Activated CD4-positive, alpha-beta T cell treated with anti-CD3 and anti-CD28 coated beads for 1 hour (primary cell): Measurements from ENCODE around the gene ZC3H12C.
"Not testable (repeated sequence)": the region's sequence is repeated elsewhere in the genome, so short reads cannot be mapped to it uniquely, and the experiment has no call there.

Experiments used
- DNase-seq: peaks from one replicate; pipeline ENCODE4 v3.0.0-alpha.2; 2020

ZC3H12C gene

GRCh38 chr11:110186456-110186855 lies 93.3 kb downstream of the ZC3H12C start:
- no peak for DNase-seq

GRCh38 chr11:110186867-110187266 lies 93.7 kb downstream of the ZC3H12C start:
- no peak for DNase-seq

GRCh38 chr11:110187731-110188130 lies 94.5 kb downstream of the ZC3H12C start:
- DNase-seq, result no peak

- DNase-seq, result no peak
Observed at GRCh38 chr11:110190885-110191284, 97.7 kb downstream of the ZC3H12C start.

GRCh38 chr11:110192604-110193282 lies 99.6 kb downstream of the ZC3H12C start:
- DNase-seq, result not testable (repeated sequence)

GRCh38 chr11:110194211-110194766 lies 101.1 kb downstream of the ZC3H12C start:
- not testable (repeated sequence) for DNase-seq

GRCh38 chr11:110196241-110196754 lies 103.1 kb downstream of the ZC3H12C start:
- DNase-seq, result no peak

- no peak for DNase-seq
Observed at GRCh38 chr11:110196884-110197420, 103.8 kb downstream of the ZC3H12C start.

- no peak for DNase-seq
Observed at GRCh38 chr11:110198031-110198729, 105.0 kb downstream of the ZC3H12C start.

GRCh38 chr11:110199184-110199981 lies 106.2 kb downstream of the ZC3H12C start:
- DNase-seq, result no peak

GRCh38 chr11:110200241-110200640 lies 107.0 kb downstream of the ZC3H12C start:
- no peak for DNase-seq

- DNase-seq, result no peak
Observed at GRCh38 chr11:110200836-110201235, 107.6 kb downstream of the ZC3H12C start.

- no peak for DNase-seq
Observed at GRCh38 chr11:110207123-110207522, 113.9 kb downstream of the ZC3H12C start.

GRCh38 chr11:110208678-110209312 lies 115.6 kb downstream of the ZC3H12C start:
- DNase-seq, result not testable (repeated sequence)

GRCh38 chr11:110209313-110209694 lies 116.1 kb downstream of the ZC3H12C start:
- not testable (repeated sequence) for DNase-seq

GRCh38 chr11:110217223-110217877 lies 124.2 kb downstream of the ZC3H12C start:
- DNase-seq, result no peak

GRCh38 chr11:110217936-110218335 lies 124.7 kb downstream of the ZC3H12C start:
- no peak for DNase-seq

GRCh38 chr11:110219006-110219785 lies 126.0 kb downstream of the ZC3H12C start:
- no peak for DNase-seq
